Parathyroid adenoma (tissue), 2 donors: ENCODE results near the gene MVB12B.

Source experiments
- H2AFZ ChIP-seq: fragments of 300-600 bp; sonication (generic); one replicate; pipeline ENCODE4 v1.7.0; 2017; ENCODE audit warnings: antibody characterized with exemption, mild to moderate bottlenecking
- H3K27ac ChIP-seq: fragments of 300-600 bp; sonication (generic); one replicate; pipeline ENCODE4 v1.7.0; 2017
- H3K27me3 ChIP-seq: fragments of 300-600 bp; sonication (generic); one replicate; pipeline ENCODE4 v1.7.0; 2017; ENCODE audit warnings: low read length; ENCODE audit not compliant: control insufficient read depth, insufficient read depth
- H3K36me3 ChIP-seq: fragments of 300-600 bp; sonication (generic); one replicate; pipeline ENCODE4 v1.7.0; 2017; ENCODE audit warnings: low read length; ENCODE audit not compliant: control insufficient read depth, insufficient read depth
- H3K4me1 ChIP-seq: fragments of 300-600 bp; sonication (generic); one replicate; pipeline ENCODE4 v1.7.0; 2017; ENCODE audit warnings: control low read depth
- H3K4me2 ChIP-seq: fragments of 300-600 bp; sonication (generic); one replicate; pipeline ENCODE4 v1.7.0; 2017; ENCODE audit warnings: low read length
- H3K4me3 ChIP-seq: fragments of 300-600 bp; sonication (generic); one replicate; pipeline ENCODE4 v1.7.0; 2017; ENCODE audit warnings: low read depth, low read length
- H3K79me2 ChIP-seq: fragments of 300-600 bp; sonication (generic); one replicate; pipeline ENCODE4 v1.7.0; 2017; ENCODE audit warnings: control low read depth
- H3K9ac ChIP-seq: fragments of 300-600 bp; sonication (generic); one replicate; pipeline ENCODE4 v1.7.0; 2017; ENCODE audit warnings: mild to moderate bottlenecking
- H3K9me3 ChIP-seq: fragments of 300-600 bp; sonication (generic); one replicate; pipeline ENCODE4 v1.7.0; 2017; ENCODE audit warnings: low read length; ENCODE audit not compliant: control insufficient read depth
- CTCF ChIP-seq: fragments of 300-600 bp; sonication (generic); IDR thresholded peaks from one replicate; pipeline ENCODE4 v1.7.0; 2017; ENCODE audit warnings: antibody characterized with exemption, mild to moderate bottlenecking
- donor health status: primary hyperparathyroidism.

The MVB12B gene

DNA sequence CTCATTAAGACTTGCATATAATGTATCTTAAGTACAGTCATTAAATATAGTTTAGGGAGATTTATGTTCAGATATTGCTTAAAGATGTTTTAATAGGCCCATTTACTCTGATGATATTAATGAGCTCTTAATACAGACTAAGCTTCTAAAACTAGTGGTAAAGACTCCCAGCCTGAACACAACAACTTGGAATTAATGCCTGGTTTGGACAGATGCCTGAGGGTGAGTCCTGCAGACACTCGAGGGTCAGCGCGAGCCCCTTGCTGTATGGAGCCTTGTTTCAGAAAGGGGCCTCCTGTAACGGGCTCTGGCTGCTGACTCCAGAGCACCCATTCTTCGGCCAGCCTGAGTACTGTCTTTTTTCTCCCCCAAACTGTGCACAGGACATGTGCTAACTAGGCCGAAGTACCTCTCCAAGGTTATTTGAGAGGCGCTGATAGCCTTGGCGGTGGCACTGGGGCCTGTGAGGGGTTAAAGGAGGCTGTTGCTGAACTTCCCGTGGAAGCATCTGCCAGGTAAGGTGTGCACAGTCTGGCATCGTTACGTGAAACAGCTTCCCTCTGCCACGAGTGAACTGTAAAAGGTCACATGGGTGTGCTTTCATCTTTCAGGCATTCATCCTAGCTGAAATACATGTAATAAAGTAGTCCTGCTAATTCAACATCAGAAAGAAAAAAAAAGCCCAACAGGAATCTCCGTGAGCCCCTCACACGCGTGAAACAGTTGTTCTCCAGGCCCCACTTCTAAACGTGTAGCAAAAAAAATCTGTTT lies 113.4 kb downstream of the MVB12B start:
- no peak overlapping the region for H3K9ac ChIP-seq

DNA sequence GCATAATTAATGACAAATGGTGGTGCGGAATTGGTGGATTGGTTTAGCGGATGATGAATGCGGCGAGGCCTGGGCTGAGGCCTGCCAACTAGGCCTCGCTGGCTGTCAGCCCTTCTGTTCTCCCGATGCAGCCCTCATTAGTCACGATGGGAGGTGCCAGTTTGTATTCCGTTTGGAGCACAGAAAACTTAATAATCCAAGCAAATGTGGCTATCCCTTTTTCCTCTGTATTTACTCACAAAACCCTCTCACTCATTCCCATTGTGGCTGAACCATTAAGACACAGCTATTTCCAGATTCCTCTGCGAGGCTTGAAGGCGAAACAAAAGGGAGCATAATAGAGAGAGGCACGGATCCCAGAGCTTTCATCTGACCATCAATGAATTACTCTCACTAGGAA lies 114.3 kb downstream of the MVB12B start:
- no peak overlapping the region for H3K27ac ChIP-seq
- no peaks in the 10 kb centered on the region for H3K36me3 ChIP-seq
- H3K4me3 ChIP-seq: no peak overlapping the region
- no peaks in the 10 kb centered on the region for H3K4me1 ChIP-seq
- no peak overlapping the region for H3K4me2 ChIP-seq
- H3K27me3 ChIP-seq: no peaks in the 10 kb centered on the region
- H3K9ac ChIP-seq: no peak overlapping the region
- no peak for TF ChIP-seq CTCF
- no peaks in the 10 kb centered on the region for H3K9me3 ChIP-seq
- H2AFZ ChIP-seq: no peak overlapping the region
- H3K79me2 ChIP-seq: no peaks in the 10 kb centered on the region

More for the DNA sequence above, 113.4 kb downstream of the MVB12B start:
- H3K4me2 ChIP-seq: no peak overlapping the region
- no peaks in the 10 kb centered on the region for H3K36me3 ChIP-seq
- H2AFZ ChIP-seq: no peak overlapping the region
- H3K9me3 ChIP-seq: no peaks in the 10 kb centered on the region
- H3K27me3 ChIP-seq: no peaks in the 10 kb centered on the region
- no peaks in the 10 kb centered on the region for H3K4me1 ChIP-seq
- no peaks in the 10 kb centered on the region for H3K79me2 ChIP-seq
- TF ChIP-seq CTCF: no peak
- H3K4me3 ChIP-seq: no peak overlapping the region
- no peak overlapping the region for H3K27ac ChIP-seq

- H3K9me3 ChIP-seq: no peaks in the 10 kb centered on the region
- no peak overlapping the region for H3K4me3 ChIP-seq
- H3K36me3 ChIP-seq: no peaks in the 10 kb centered on the region
- H3K4me2 ChIP-seq: no peak overlapping the region
- no peaks in the 10 kb centered on the region for H3K79me2 ChIP-seq
- no peak overlapping the region for H3K9ac ChIP-seq
- H3K4me1 ChIP-seq: no peaks in the 10 kb centered on the region
- H3K27me3 ChIP-seq: no peaks in the 10 kb centered on the region
- no peak overlapping the region for H3K27ac ChIP-seq
- no peak overlapping the region for H2AFZ ChIP-seq
- no peak for TF ChIP-seq CTCF
Measured at GRCh38 chr9:126442636-126443035, 116.0 kb downstream of the MVB12B start.

- Histone ChIP-seq H3K79me2 (no peaks in the 10 kb centered on the region), H3K4me3 (no peak overlapping the region), H3K4me2 (no peak overlapping the region), H2AFZ (no peak overlapping the region), H3K4me1 (no peaks in the 10 kb centered on the region), H3K27me3 (no peaks in the 10 kb centered on the region), H3K36me3 (no peaks in the 10 kb centered on the region), H3K27ac (no peak overlapping the region), H3K9ac (no peak overlapping the region), H3K9me3 (no peaks in the 10 kb centered on the region)
- no peak for TF ChIP-seq CTCF
Measured at GRCh38 chr9:126443144-126443543, 116.5 kb downstream of the MVB12B start.

DNA sequence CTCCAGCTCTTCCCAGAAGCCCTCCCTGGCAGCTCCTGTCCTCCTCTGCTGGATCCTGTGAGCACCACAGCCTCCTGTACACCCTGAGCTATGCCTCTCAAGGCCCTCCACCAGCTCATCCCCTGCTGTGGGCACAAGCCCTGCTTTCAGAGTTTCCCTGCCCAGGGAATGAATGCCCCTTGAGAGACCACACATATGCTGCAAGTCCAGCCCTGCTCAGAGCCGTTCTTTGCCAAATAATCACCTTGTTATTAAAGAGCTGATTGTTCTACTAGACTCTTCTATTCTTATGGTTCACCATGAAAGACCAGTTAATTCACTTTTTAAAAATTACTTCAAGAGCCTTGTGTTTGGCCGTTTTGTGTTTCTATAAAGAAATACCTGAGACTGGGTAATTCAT lies 121.5 kb downstream of the MVB12B start:
- no peaks in the 10 kb centered on the region for H3K4me1 ChIP-seq
- no peaks in the 10 kb centered on the region for H3K36me3 ChIP-seq
- H3K9ac ChIP-seq: no peak overlapping the region
- no peak overlapping the region for H3K27ac ChIP-seq
- H3K79me2 ChIP-seq: no peaks in the 10 kb centered on the region
- H2AFZ ChIP-seq: no peak overlapping the region
- no peak overlapping the region for H3K4me2 ChIP-seq
- no peaks in the 10 kb centered on the region for H3K9me3 ChIP-seq
- H3K4me3 ChIP-seq: no peak overlapping the region
- H3K27me3 ChIP-seq: no peaks in the 10 kb centered on the region
- TF ChIP-seq CTCF: no peak
